GM21447 (cell line): ENCODE results near the gene SLCO1C1.
"Not testable (repeated sequence)": the region's sequence is repeated elsewhere in the genome, so short reads cannot be mapped to it uniquely, and the experiment has no call there.

ENCODE experiments used
- ATAC-seq: cut with Tn5 transposase; IDR thresholded peaks from one replicate; pipeline ENCODE4 v1.9.1; 2021; ENCODE audit not compliant: unreplicated experiment

Gene SLCO1C1

DNA sequence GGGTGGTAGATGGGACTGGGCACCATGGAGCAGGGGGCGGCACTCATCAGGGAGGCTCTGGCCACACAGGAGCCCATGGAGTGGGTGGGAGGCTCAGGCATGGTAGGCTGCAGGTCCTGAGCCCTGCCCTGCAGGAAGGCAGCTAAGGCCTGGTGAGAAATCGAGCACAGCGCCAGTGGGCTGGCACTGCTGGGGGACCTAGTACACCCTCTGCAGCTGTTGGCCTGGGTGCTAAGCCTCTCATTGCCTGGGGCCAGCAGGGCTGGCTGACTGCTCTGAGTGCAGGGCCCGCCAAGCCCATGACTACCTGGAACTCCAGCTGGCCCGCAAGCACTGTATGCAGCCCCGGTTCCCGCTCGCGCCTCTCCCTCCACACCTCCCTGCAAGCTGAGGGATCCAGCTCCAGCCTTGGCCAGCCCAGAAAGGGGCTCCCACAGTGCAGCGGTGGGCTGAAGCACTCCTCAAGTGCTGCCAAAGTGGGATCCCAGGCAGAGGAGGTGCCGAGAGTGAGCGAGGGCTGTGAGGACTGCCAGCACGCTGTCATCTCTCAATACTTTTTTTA lies 88.7 kb downstream of the SLCO1C1 start:
- ATAC-seq, result not testable (repeated sequence)

GRCh38 chr12:20792971-20793370 lies 97.8 kb downstream of the SLCO1C1 start:
- no peak for ATAC-seq

- no peak for ATAC-seq
These were observed 103.4 kb downstream of the SLCO1C1 start for GRCh38 chr12:20798554-20798953.

- no peak for ATAC-seq
These were observed 105.0 kb downstream of the SLCO1C1 start for GRCh38 chr12:20800160-20800559.

GRCh38 chr12:20801035-20801434 lies 105.9 kb downstream of the SLCO1C1 start:
- ATAC-seq, result no peak
